Inflammatory macrophage treated with lipopolysaccharide for 4 hours (primary cell): ENCODE data around the gene WDHD1.
"Not testable (repeated sequence)": the region's sequence is repeated elsewhere in the genome, so short reads cannot be mapped to it uniquely, and the experiment has no call there.

Experiments used
- DNase-seq: peaks from one replicate; pipeline ENCODE4 v3.0.0-alpha.2; 2020

WDHD1 gene

DNA sequence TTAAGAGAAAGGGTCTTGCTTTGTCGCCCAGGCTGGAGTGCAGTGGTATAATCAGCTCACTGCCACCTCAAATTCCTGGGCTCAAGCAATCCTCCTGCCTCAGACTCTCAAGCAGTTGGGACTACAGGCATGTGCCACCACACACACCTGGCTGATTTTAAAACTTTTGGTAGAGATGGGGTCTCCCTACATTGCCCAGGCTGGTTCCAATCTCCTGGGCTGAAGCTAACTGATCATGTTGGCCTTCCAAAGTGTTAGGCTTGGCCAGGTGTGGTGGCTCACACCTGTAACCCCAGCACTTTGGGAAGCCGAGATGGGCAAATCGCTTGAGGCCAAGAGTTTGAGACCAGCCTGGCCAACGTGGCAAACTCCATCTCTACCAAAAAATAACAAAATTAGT is 80.4 kb downstream of the WDHD1 start:
- no peak for DNase-seq

DNA sequence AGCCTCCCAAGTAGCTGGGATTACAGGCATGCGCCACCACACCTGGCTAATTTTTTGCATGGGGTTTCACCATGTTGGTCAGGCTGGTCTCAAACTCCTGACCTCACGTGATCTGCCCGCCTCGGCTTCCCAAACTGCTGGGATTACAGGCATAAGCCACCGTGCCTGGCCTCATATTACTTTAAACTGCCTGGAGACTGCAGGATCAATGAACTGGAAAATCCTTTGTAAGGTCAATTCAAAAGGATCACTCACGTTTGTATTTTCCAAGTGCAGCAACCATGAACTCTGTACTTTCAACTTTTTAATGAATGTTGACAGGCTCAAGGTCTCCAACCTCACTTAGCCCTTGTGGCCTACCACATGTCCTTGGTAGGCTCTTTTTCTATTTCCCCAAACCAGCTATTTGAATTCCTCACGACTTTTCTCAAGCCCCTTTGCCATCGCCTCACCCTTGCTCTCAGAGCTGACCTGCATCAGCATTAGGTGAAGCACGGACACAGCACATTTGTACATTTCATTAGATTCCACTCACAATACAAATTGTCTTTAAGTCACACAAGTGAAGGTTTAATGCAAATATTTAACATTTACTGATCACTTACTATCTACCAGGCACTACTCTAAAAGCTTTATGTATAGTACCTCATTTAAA is 82.0 kb downstream of the WDHD1 start:
- no peak for DNase-seq

DNA sequence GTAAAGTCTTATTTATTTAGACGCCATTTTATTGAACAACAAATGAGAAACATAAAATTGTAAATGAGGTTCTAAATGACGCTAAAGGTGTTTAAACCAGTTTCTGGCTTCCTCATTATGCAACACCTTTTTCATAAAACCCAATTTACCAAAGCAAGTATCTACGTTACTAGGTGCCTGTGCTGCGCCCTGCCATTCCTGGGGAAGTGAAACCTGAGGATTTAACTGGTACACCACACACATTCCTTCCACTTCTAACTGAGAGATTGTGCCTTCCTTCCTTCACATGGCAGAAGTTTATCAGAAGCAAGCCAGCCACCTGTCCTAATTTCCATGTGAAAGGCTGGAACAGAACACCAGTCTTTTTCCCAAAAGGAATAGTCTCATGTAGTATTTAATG is 84.0 kb downstream of the WDHD1 start:
- DNase-seq = peak; percentile 44

DNA sequence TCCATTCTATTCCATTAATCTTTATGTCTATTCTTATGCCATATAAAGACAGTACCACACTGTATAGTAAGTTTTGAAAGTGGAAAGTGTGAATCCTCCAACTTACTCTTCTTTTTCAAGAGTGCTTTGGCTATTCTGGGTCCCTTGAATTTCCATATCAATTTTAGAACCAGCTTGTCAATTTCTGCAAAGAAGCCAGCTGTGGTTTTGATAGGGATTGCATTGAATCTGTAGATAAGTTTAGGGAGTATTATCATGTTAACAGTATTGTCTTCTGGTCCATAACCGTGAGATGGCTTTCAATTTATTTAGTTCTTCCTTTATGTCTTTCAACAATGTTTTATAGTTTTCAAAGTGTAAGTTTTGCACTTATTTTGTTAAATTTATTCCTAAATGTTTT is 90.1 kb downstream of the WDHD1 start:
- DNase-seq = no peak

DNA sequence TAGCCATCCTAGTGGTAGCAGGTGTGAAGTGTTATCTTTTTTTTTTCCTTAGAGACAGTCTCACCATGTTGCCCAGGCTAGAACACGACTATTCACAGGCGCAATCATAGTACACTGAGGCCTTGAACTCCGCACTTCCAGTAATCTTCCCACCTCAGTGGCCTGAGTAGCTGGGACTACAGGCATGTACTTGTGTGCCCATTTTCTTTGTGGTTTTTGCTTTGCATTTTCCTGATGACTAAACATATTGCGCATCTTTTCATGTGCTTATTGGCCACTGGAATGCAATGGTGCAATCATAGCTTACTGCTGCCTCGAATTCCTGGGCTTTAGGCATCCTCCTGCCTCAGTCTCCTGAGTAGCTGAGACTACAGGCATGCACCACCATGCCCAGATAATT is 90.9 kb downstream of the WDHD1 start:
- no peak for DNase-seq

DNA sequence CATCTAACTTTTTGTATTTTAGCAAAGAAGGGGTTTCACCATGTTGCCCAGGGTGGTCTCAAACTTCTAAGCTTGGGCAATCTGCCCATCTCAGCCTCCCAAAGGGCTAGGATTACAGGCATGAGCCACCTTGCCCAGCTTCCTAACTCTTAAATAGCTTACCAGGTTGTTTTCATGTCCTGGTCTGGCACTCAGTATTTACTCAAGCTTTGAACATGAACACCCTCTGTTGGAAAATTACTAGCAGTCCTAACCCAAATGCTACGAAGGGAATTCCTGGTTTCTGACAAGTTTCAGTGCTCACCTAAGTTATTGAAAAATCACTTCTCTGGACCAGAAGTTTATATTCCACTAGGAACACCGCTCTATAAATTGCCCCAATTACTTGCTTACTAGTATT is 91.8 kb downstream of the WDHD1 start:
- no peak for DNase-seq

DNA sequence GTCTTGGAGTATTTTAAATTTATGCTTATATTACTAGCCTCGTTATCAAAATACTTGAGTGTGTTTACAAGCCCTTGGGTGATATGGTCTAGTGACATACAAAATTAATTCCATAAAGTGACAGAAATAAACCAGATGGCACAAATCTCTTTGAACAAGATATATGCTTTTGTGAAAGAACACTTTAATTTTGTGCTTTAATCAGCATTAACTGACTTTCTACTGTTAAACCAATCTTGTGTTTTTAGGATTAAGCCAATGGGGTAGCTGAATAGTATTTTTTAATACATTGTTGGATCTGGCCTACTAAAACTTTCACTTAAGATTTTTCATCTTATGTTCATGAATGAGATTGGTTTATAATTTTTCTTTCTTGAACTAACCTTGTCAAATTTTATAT is 93.9 kb downstream of the WDHD1 start:
- DNase-seq = no peak

DNA sequence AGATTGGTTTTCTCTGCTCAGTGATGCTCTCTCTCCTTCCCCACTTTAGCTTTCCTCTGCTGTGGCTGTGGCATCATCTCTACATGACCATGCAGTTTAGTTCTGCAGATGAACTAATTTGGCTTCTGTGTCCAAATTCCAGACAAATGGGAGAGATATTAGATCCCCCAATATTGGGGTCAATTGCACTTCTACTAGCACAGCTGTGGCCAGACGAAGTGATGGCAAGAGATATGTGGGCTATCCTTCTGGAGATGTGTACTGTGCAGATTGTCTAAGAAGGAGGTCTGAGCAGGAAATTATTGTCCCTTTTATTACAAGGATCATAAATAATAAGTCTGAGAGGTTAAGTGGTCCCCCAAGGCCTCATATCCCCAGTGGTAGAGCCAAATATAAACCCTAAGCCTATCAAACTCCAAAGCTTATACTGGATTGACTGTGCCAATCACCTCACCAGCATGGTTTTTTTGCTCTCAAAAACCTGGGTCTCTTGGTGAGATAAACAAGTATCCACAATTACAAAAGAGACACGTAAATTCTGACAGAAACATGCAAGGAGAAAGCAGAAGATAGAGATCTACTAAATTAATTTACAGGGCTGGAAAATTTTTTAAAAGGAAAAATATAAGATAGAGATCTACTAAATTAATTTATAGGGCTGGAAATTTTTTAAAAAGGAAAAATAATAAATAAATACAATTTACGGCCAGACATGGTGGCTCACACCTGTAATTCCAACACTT is 95.1 kb downstream of the WDHD1 start:
- no peak for DNase-seq

DNA sequence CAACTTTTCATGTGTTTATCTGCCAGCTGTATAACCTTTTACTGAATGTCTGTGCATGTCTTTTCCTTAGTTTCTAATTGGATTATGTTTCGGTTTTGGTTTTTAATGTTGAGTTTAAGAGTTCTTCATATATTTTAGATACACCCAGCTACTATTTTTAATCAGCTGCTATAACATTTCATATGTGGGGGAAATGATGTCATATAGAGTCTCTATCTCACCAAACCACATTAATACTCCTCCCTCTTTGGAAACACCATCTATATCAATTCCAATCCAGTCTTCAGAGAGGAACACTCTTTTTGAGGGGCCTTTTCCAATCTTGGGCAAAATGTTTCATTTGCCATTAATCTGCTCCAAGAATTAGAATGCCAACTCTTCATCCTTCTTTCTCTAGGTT is 95.8 kb downstream of the WDHD1 start:
- DNase-seq = no peak

DNA sequence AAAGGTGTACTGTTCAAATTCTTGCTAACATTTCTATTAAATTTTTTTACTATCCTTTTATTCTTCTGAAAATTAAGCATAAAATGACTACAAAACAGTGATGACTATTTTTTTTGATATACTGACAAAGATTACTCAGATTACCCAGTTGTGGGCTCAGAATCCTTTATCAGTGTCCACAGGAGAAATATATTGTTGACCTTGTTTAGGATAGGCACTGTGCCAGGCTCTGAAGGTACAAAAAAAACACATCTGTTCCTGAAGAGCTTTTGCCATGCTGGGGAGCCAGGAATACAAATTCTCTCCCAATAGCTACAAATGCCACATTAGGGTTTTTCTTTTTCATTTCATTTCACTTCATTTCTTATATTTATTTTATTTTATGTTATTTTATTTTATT is 97.3 kb downstream of the WDHD1 start:
- no peak for DNase-seq

DNA sequence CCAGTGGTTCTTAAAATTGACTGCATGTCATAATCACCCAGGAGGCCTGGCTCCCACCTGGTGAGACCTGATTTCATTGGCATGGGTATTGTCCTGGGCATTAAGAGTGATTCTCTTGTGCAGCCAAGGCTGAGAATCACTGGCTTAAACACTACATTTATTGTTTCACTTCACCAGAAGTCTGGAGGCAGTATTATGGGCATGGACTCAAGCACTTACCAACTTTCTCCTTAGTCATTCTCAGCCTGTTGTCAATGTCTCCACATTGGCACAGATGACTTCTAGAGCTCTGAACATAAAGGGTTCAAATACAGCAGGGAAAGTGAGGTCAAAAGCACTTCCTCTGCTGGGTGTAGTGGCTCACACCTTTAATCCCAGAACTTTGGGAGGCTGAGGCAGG is 98.7 kb downstream of the WDHD1 start:
- DNase-seq = no peak

DNA sequence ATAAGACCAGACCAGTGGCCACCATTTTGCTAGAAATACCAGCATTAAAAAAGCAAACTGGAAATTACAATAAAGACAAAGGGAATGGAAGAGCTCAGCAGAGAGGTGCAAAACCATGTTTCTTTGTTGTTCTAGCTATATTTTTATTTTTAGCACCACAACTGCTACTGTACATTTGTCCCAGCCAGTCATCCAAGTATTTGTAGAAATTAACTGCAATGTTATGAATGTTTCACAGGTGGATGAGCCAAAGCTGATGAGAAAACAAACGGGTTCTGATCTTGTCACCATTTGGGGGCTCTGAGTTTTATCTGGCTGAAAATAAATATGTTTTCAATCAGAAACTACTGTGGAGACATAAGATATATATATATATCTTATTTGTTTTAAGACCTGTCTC is 99.3 kb downstream of the WDHD1 start:
- no peak for DNase-seq

DNA sequence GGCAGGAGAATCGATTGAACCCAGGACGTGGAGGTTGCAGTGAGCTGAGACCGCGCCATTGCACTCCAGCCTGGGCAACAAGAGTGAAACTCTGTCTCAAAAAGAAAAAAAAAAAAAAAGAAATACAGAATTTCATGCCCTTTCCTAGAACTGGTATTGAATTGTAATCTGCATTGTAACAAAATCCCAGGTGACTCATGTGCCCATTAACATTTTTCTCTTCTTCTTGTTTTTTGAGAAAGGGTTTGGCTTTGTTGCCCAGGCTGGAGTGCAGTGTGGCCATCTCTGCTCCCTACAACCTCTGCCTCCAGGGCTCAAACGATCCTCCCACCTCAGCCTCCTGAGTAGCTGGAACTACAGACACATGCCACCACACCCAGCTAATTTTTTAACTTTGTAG is 100.3 kb downstream of the WDHD1 start:
- not testable (repeated sequence) for DNase-seq

DNA sequence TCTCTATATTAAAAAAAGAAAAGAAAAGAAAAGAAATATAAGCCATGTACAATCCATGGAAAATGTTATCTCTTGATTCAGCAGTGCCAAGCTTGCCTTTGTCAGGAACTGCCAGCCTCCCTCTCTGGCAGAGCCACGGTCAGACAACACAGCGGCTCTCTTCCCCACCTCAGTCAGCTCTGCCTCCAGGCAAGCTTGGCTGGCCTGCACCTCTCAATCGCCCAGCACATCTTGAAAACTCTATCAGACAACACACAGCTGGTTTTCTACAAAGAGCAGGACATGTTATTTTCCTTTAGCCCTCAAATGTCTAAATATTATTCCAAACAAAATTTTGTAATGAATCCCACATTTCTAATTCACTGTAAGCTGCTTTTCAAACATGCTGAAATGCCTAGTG is 104.3 kb downstream of the WDHD1 start:
- DNase-seq = no peak

DNA sequence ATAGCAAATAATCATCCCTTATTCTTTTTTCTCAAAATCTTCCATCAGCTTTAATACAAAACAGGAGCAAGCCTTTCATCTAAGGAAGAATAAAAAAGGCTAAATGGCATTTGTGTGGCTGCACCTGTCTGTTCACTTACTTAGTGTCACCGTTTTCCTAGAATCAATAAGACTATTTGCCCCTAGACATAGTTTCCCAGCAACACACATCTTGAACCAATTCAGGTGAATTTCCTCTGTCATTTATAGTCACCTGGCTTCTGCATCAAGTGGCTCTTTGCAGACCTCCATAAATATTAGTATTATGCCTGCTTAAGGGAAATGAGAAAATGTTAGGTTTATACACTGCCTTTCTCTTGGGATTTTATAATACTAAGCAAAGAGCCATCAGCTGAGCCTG is 106.8 kb downstream of the WDHD1 start:
- no peak for DNase-seq

DNA sequence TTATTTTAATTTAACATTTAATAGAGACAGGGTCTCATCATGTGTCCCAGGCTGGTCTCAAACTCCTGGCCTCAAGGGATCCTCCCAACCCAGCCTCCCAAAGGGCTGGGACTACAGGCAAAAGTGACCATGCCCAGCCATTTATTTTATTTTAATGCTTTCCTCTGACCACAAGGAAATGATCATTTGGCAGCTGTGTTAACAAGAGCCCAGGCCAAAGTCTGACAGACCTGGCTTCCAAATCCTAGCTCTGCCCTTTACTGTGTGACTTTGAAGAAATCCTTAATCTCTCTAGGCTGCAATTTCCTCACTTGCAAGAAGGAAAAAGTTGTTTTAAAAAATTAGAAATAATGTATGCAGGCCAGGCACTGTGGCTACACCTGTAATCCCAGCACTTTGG is 107.6 kb downstream of the WDHD1 start:
- DNase-seq = no peak

DNA sequence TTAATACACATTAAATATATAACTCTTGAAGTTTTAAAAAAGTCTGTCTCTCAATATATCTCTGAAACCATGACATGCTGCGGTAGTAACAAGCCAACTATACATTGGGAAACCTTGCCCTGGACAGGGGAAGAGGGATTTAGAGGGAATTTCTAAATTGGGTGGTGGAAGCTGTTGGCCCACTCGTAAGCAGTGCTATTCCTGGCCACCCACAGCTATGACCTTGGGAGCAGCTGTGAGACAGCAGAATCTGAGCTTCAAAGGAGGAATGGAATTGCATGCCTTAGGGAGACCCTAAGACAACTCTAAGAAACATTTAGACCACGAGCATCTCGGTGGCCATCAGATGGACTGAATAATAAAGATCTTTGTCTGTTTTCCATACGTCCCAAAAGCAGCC is 108.5 kb downstream of the WDHD1 start:
- DNase-seq = no peak

DNA sequence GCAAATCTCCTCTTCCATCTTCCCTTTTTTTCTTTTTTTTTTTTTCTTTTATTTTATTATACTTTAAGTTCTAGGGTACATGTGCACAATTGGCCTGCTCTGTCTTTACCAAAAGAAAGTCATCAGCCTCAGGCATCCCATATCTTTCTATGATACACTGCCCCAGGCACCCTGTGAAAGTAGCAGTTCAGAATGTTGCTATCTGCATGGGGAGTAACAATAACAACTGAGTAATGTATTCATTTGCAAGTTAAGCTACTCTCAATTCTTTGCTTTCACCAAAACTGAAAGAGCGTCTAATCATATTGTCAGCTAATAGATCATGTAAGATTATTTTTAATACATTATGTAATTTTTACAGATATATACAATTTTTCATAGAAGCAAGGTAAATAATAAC is 110.8 kb downstream of the WDHD1 start:
- DNase-seq = no peak

DNA sequence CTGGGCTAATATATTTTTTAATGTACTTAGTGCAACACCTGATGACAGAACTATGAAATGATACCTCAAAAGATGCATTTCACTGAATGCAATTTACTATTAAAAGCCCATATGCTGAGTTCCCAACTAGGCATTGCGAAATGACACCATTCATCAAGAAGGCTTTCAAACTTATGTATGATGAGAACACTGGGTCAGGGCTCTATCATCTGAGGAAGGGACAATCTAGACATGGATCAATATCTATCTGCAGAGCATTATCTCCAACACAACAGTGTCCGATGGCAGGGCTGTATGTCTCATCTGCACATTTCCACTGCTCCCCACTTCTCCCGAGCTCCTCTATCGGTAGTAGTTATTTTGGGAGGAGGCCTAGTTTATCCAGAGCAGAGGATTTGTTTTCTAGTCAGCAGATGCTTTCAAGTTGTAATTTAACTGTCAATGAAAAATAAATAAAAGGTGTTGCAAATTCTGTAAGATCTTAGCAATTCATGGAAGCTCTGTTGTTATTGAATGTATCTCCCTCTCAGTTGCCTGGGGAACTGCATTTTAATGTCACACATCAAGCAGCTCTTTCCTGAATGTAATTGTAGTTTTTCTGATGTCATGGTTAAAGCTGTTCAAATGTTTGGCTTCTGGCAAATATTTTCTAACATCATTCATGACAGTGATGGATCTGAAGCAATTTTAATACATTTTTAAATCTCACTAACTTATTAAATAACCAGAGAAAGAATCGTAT is 116.9 kb downstream of the WDHD1 start:
- peak; percentile 14 for DNase-seq

DNA sequence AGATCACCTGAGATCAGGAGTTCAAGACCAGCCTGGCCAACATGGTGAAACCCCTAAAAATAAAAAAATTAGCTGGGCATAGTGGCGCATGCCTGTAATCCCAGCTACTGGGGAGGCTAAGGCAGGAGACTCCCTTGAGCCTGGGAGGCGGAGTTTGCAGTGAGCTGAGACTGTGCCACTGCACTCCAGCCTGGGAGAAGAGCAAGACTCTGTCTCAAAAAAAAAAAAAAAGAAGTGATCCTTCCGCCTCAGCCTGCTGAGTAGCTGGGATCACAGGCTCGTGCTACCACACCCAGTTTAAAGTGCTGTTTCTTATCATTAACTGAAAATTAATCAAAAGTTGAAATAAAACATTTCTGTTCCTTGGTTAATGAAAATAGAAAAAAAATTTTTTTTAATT is 117.9 kb downstream of the WDHD1 start:
- peak; percentile 62 for DNase-seq

DNA sequence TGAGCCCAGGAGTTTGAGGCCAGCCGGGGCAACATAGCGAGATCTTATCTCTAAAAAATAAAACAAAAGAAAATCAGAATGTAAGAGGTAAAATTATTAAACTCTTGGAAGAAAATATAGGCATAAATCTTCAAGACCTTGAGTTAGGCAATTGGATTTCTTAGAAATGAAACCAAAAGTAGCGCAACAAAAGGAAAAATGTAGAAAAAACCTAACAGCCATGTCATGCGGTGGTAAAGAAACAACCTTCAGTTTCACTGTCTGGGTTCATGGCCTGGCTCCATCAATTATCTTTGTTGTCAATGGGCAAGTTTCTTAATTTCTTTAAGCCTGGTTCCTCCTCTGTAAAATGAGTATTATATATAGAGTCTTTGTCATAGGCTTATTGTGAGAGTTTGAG is 118.7 kb downstream of the WDHD1 start:
- peak; percentile 95 for DNase-seq

DNA sequence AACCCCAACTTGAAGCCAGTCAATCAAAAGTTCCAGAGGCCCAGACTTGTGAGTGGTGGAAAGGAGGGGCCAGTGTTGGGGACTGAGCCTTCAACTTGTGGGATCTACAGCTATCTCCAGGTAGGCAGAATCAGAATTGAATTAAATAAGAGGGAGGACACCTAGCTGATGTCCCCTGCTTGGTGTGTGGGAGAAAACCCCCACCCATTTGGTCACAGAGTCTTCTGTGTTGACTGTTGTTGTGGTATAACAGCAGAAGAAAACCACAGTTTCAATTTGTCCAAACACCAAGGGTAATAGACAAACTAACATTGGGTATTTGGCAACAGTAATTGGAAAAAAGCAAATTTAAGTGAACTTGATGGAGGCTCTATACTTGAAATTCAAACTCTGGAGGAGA is 120.8 kb downstream of the WDHD1 start:
- no peak for DNase-seq

DNA sequence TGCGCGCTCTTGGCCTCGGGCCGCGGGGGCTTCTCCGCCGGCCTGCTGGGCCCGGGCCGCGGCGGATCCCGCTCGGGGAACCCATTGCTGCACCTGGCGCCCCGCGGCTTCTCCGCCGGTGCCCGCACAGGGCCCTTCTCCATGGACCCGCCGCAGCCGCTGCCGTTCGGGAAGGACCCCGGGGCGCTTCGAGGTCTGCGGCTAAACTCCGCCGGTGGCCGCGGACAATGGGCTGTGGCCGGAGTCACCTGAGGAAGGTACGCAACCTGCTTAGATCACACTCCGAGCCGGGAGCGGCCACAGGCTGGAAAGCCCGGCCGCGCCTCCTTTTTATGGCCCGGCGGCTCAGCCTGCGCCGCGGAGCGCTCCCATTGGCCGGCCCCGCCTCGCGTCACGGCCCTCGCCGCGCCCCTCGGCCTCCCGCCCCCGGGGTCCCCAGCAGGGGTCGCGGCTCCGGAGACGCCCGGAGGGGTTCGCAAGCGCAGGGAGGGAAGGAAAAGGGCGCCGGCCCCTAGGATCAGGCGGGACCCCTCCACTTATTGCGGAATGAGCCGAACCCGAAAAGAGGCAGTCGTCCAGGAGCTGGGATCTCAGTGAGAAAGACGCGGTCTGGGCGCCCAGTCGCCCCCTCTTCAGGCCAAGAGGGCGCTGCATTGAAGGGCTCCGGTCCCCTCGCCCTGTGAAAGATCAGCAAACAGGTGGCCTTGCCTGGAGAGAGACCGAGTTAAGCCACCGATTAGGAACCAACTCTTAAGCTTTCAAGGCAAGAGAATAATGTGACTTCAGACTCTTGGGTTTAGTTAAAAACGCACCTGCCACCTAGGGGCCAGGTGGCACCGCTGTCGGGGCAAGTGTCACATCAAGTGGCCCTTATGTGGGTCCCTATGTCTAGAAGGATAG is 124.1 kb downstream of the WDHD1 start, which contains the start of gene GCH1:
Gene GCH1 (minus strand): TSS at position 306 of the 900 bp plus-strand sequence. CDS start 163 bp downstream, at position 143.
- DNase-seq = peak; percentile 86
